ENCODE results near the gene NTRK3.

GRCh38 chr15:88152672-88153071, 103.9 kb downstream of the NTRK3 start:
- TF ChIP-seq GATA2 (IDR thresholded peaks at IDR 0.05; ENCODE audit: low read depth, low read length) = peak; percentile 95
- peak; percentile 89 for TF ChIP-seq GATA3 (IDR thresholded peaks at IDR 0.05; ENCODE audit: low read depth, low read length)

Data from SH-SY5Y (cell line).